Ovary (tissue), 9 donors: ENCODE data around the gene INPP4A. TPM values are rescaled to one million over a fixed set of nuclear protein-coding genes. Genes with fewer than 3 reads are reported as not detected.

Experiments
- DNase-seq, 5 donors: peaks; one replicate each; pipeline ENCODE4 v3.0.0-alpha.2; 2019 to 2020
- H3K27ac ChIP-seq, 2 donors: fragments of 200-600 bp; one replicate each; pipeline versions ENCODE4 v1.5.1 to v1.8.0; 2019 to 2022
- H3K27me3 ChIP-seq: fragments of 200-600 bp; one replicate; pipeline ENCODE4 v1.8.0; 2022
- H3K36me3 ChIP-seq: fragments of 200-600 bp; sonication (generic); one replicate; pipeline ENCODE4 v1.5.1; 2019
- H3K4me1 ChIP-seq: one replicate; pipeline ENCODE4 v1.8.1; 2013; ENCODE audit warnings: mild to moderate bottlenecking, moderate library complexity; ENCODE audit not compliant: insufficient read depth
- H3K4me3 ChIP-seq: fragments of 200-600 bp; sonication (generic); one replicate; pipeline ENCODE4 v1.5.1; 2017
- H3K9me3 ChIP-seq, 2 donors: fragments of 200-600 bp in 1 of 2; sonication (generic) in 1 of 2; one replicate each; pipeline versions ENCODE4 v1.5.1 to v1.8.1; 2013 to 2019; ENCODE audit warnings: mild to moderate bottlenecking in 1 of 2, moderate library complexity in 1 of 2
- CTCF ChIP-seq, 3 donors: fragments of 450-650 bp in 2 of 3; fragments of 200-600 bp in 1 of 3; IDR thresholded peaks; one replicate each; pipeline versions ENCODE4 v1.5.1 to v1.8.0; 2016 to 2022; ENCODE audit warnings: antibody characterized with exemption in 3 of 3, mild to moderate bottlenecking in 1 of 3
- EP300 ChIP-seq: sonication (generic); formaldehyde crosslinking; IDR thresholded peaks from one replicate; pipeline ENCODE4 v1.6.1; 2017; ENCODE audit warnings: antibody characterized with exemption
- POLR2A ChIP-seq: fragments of 450-650 bp; IDR thresholded peaks from one replicate; pipeline ENCODE4 v1.6.1; 2017; ENCODE audit warnings: antibody characterized with exemption, mild to moderate bottlenecking, moderate library complexity
- WGBS, 3 donors: extraction: QIAGEN DNeasy Blood & Tissue Kit in 1 of 3; methylation state at CpG; one replicate each; pipeline versions ENCODE4 v1.1.5 to v1.1.7; 2013 to 2017; 5-methylcytosine and 5-hydroxymethylcytosine counted together
- intact Hi-C, 4 donors: fragments of 100-400 bp; cut with DNase I; formaldehyde crosslinking; loops; one replicate each; pipeline versions ENCODE4 v1.11.0 to v1.15.1; 2022 to 2023
- polyA plus RNA-seq, 2 donors: library from polyadenylated mRNA; stranded (reverse); fragments of 200-250 nt in 1 of 2; fragments of 350-450 nt in 1 of 2; fragmentation: Illumina TruSeq in 1 of 2; extraction: RNeasy Lipid Tissue Mini Kit (QIAGEN cat#74804) in 1 of 2; gene quantifications; one replicate each; pipeline ENCODE4 v1.2.3, GENCODE V29; 2013 to 2014
- total RNA-seq, 7 donors: library from RNA; depleted of rRNA in 2 of 7; stranded (reverse); fragments of >200 nt in 2 of 7; fragmentation: NEBNext Ultra II Directional in 3 of 7; extraction: Animal tissue kit (Norgen Biotek cat#: 25700) in 3 of 7; gene quantifications; one replicate each; pipeline versions ENCODE4 v1.1.0 to v1.2.4, GENCODE V29; 2016 to 2023
- donor health status: DM: no; HTN: no; CAD: no; lungs with moderate emphysema.
- donor health status: DM: no; HTN: no; CAD: no.
- donor health status: Bipolar disorder and iron deficiency.
- donor health status: DM: yes; HTN: yes; CAD: no.
- donor health status: DM: no; HTN: no; CAD: no.
- donor health status: DM: yes; HTN: yes; CAD: no.

Gene INPP4A
- total and polyA plus RNA-seq, 9 donors = 7.5 to 25.8 (median 16.2) TPM

GRCh38 chr2:98565941-98566340 is 121.3 kb downstream of the INPP4A start:
- Histone ChIP-seq H3K27me3 (no peaks in the 10 kb centered on the region), H3K27ac (no peak overlapping the region), H3K4me3 (no peak overlapping the region), H3K9me3 (no peaks in the 10 kb centered on the region), H3K4me1 (peaks cover 3% of the 10 kb centered on the region), H3K36me3 (no peaks in the 10 kb centered on the region)
- TF ChIP-seq CTCF (IDR thresholded peaks at IDR 0.05) (no peak), POLR2A (no peak), EP300 (no peak)
- WGBS, 3 donors = 95 to 96% (median 96%) methylated on average over 19 of the region's 19 CpGs
- intact Hi-C loops = loop anchor here in 1 of 4 donors (10.0 kb wide), 1 partner anchor 151 kb away; no protein-coding TSS in a partner anchor
- no peak for DNase-seq

- intact Hi-C loops = loop anchor here in 1 of 4 donors (10.0 kb wide), 1 partner anchor 154 kb away; no protein-coding TSS in a partner anchor
- Histone ChIP-seq H3K27ac (no peak overlapping the region), H3K4me1 (no peaks in the 10 kb centered on the region), H3K36me3 (no peaks in the 10 kb centered on the region), H3K9me3 (no peaks in the 10 kb centered on the region), H3K4me3 (no peak overlapping the region), H3K27me3 (no peaks in the 10 kb centered on the region)
- TF ChIP-seq CTCF (IDR thresholded peaks at IDR 0.05) (no peak), EP300 (no peak), POLR2A (no peak)
- DNase-seq = no peak
- 95 to 96% (median 95%) methylated on average over 11 of the region's 11 CpGs for WGBS, 3 donors
These were observed 123.7 kb downstream of the INPP4A start for GRCh38 chr2:98568161-98568956.

- peak in 3 of 5 donors; percentile 45 to 58 (median 52) for DNase-seq
- Histone ChIP-seq H3K27me3 (no peaks in the 10 kb centered on the region), H3K27ac (no peak overlapping the region), H3K4me3 (no peak overlapping the region), H3K9me3 (no peaks in the 10 kb centered on the region), H3K4me1 (no peaks in the 10 kb centered on the region), H3K36me3 (no peaks in the 10 kb centered on the region)
- intact Hi-C loops = loop anchor here in 1 of 4 donors (10.0 kb wide), 1 partner anchor 154 kb away; no protein-coding TSS in a partner anchor
- TF ChIP-seq CTCF (IDR thresholded peaks at IDR 0.05) (peak in 2 of 3 donors; percentile 17 to 30), POLR2A (no peak)
- 71 to 74% (median 72%) methylated on average over 19 of the region's 19 CpGs for WGBS, 3 donors
These were observed 124.6 kb downstream of the INPP4A start for GRCh38 chr2:98569197-98569793.

GRCh38 chr2:98569915-98570314 is 125.3 kb downstream of the INPP4A start:
- no peak for DNase-seq
- H3K36me3 ChIP-seq = no peaks in the 10 kb centered on the region
- WGBS, 3 donors = 89 to 94% (median 93%) methylated on average over 13 of the region's 13 CpGs

More at GRCh38 chr2:98569915-98570314, 125.3 kb downstream of the INPP4A start:
- intact Hi-C loops = loop anchor here in 1 of 4 donors (10.0 kb wide), 1 partner anchor 155 kb away; no protein-coding TSS in a partner anchor
- Histone ChIP-seq H3K9me3 (no peaks in the 10 kb centered on the region), H3K4me3 (no peak overlapping the region), H3K27me3 (no peaks in the 10 kb centered on the region), H3K4me1 (no peaks in the 10 kb centered on the region), H3K27ac (no peak overlapping the region)
- TF ChIP-seq EP300 (no peak), POLR2A (no peak), CTCF (IDR thresholded peaks at IDR 0.05) (no peak)
